Natural killer cell (primary cell): ENCODE data around the gene LIN7B. TPM values are rescaled to one million over a fixed set of nuclear protein-coding genes. Genes with fewer than 3 reads are reported as not detected.

Experiments used
- ATAC-seq, 3 donors: fragments of 150-1000 bp in 2 of 3; fragments of 200-7000 bp in 1 of 3; cut with Tn5 transposase; 1 replicate in 1 of 3; 2 replicates in 2 of 3; pipeline ENCODE4 v1.10.0; 2021; ENCODE audit warnings: mild to moderate bottlenecking in 2 of 3, moderate library complexity in 2 of 3
- DNase-seq, 2 donors: peaks; one replicate each; pipeline versions ENCODE4 v3.0.0 to v3.0.0-alpha.2; 2013 to 2021; ENCODE audit warnings: mixed read lengths in 1 of 2
- H3K27ac ChIP-seq: one replicate; pipeline ENCODE4 v1.5.1; 2013; ENCODE audit warnings: mild to moderate bottlenecking, low read length
- H3K27me3 ChIP-seq: one replicate; pipeline ENCODE4 v1.6.1; 2013; ENCODE audit warnings: low read length; ENCODE audit not compliant: control insufficient read depth, insufficient read depth
- H3K36me3 ChIP-seq: one replicate; pipeline ENCODE4 v1.6.1; 2013; ENCODE audit warnings: low read length; ENCODE audit not compliant: control insufficient read depth, insufficient read depth
- H3K4me1 ChIP-seq: one replicate; pipeline ENCODE4 v1.6.1; 2013; ENCODE audit warnings: low read length; ENCODE audit not compliant: control insufficient read depth, insufficient read depth
- H3K4me3 ChIP-seq: one replicate; pipeline ENCODE4 v1.5.1; 2013; ENCODE audit warnings: low read length
- H3K9me3 ChIP-seq: one replicate; pipeline ENCODE4 v1.6.1; 2013; ENCODE audit warnings: low read length; ENCODE audit not compliant: control insufficient read depth, insufficient read depth
- H3K27ac Mint-ChIP-seq, 2 donors: one replicate each; pipeline ENCODE4 v1.8.0; 2022; ENCODE audit warnings: mild to moderate bottlenecking in 2 of 2, mixed read lengths in 2 of 2, moderate library complexity in 1 of 2
- H3K27me3 Mint-ChIP-seq, 2 donors: one replicate each; pipeline ENCODE4 v1.8.0; 2022; ENCODE audit warnings: low read depth in 2 of 2, mixed read lengths in 2 of 2
- H3K36me3 Mint-ChIP-seq: one replicate; pipeline ENCODE4 v1.8.0; 2022; ENCODE audit warnings: mixed read lengths
- H3K4me1 Mint-ChIP-seq, 2 donors: one replicate each; pipeline ENCODE4 v1.8.0; 2022; ENCODE audit warnings: mixed read lengths in 2 of 2
- H3K4me3 Mint-ChIP-seq: one replicate; pipeline ENCODE4 v1.8.0; 2022; ENCODE audit warnings: mild to moderate bottlenecking, moderate library complexity, mixed read lengths
- H3K9me3 Mint-ChIP-seq, 2 donors: one replicate each; pipeline ENCODE4 v1.8.0; 2022; ENCODE audit warnings: mixed read lengths in 2 of 2
- WGBS: methylation state at CpG from one replicate; pipeline ENCODE4 v1.1.7; 2013; ENCODE audit warnings: missing lambda C conversion rate; ENCODE audit not compliant: insufficient coverage; 5-methylcytosine and 5-hydroxymethylcytosine counted together
- intact Hi-C: fragments of 100-400 bp; cut with micrococcal nuclease; formaldehyde crosslinking; loops from one replicate; pipeline ENCODE4 v1.14.2; 2022
- total RNA-seq, 4 donors: library from RNA; stranded (reverse); fragments of 120-200 nt in 1 of 4; gene quantifications; one replicate each; pipeline versions ENCODE4 v1.2.3 to v1.2.4, GENCODE V29; 2013 to 2022
- TF ChIP-seq, protein P1 (sequence below): fragments of 200-600 bp; IDR thresholded peaks from one replicate; pipeline ENCODE4 v1.8.0; 2022; ENCODE audit warnings: antibody characterized with exemption

The LIN7B gene
- total RNA-seq, 3 donors from 2014 or later (not counting 1 experiment from before 2014, with no cell fraction given), result 6.2 to 8.8 (median 6.5) TPM

DNA sequence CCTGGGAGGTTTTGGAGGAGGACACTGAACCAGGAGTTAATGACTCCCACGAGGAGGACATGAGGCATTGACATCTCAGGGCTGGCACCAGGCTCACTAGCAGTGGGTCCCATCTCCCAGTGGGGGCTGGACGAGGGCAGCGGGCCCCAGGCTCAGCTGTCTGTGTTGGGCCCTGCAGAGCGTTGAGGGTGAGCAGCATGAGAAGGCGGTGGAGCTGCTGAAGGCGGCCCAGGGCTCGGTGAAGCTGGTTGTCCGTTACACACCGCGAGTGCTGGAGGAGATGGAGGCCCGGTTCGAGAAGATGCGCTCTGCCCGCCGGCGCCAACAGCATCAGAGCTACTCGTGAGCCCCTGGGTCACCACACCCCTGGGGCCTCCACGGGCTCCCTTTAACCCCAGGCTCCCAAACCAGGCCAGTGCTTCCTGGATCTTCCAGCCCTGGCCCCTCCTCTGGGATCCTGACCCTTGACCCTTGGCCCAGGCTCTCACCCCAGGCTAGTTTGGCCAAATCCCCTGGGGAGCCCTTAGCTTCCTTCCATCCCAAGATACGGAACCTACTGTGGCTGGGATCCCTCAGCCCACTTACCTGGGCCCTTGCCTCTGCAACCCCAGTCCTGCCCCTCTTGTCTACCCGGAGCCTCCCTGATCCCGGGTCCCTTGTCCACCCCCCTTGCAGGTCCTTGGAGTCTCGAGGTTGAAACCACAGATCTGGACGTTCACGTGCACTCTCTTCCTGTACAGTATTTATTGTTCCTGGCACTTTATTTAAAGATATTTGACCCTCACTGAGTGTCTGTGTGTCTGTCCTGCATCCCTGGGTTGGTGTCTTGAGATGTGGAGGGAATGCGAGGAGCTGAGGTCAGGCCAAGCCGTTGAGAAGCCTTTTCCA is 3.8 kb downstream of the LIN7B start:
- Mint-ChIP-seq H3K36me3 (no peaks in the 10 kb centered on the region), H3K4me1 (peaks cover 24 to 60% of the 10 kb centered on the region in 2 donors), H3K4me3 (peak overlapping the region; percentile 88), H3K9me3 (no peaks in the 10 kb centered on the region), H3K27me3 (peaks cover 0 to 8% of the 10 kb centered on the region in 2 donors), H3K27ac (peak overlapping the region; percentile 93 to 96)
- H3K9me3 ChIP-seq, result no peaks in the 10 kb centered on the region
- H3K27ac ChIP-seq, result peak overlapping the region; percentile 96
- intact Hi-C loops, result no loop called here
- peaks cover 39% of the 10 kb centered on the region for H3K4me1 ChIP-seq
- ATAC-seq (no peak), DNase-seq (peak in 1 of 2 donors; percentile 30)
- TF ChIP-seq, protein P1, sequence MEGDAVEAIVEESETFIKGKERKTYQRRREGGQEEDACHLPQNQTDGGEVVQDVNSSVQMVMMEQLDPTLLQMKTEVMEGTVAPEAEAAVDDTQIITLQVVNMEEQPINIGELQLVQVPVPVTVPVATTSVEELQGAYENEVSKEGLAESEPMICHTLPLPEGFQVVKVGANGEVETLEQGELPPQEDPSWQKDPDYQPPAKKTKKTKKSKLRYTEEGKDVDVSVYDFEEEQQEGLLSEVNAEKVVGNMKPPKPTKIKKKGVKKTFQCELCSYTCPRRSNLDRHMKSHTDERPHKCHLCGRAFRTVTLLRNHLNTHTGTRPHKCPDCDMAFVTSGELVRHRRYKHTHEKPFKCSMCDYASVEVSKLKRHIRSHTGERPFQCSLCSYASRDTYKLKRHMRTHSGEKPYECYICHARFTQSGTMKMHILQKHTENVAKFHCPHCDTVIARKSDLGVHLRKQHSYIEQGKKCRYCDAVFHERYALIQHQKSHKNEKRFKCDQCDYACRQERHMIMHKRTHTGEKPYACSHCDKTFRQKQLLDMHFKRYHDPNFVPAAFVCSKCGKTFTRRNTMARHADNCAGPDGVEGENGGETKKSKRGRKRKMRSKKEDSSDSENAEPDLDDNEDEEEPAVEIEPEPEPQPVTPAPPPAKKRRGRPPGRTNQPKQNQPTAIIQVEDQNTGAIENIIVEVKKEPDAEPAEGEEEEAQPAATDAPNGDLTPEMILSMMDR, result no peak
- 72% methylated on average over 26 of the region's 26 CpGs for WGBS
- peak overlapping the region; percentile 51 for H3K4me3 ChIP-seq
- no peaks in the 10 kb centered on the region for H3K27me3 ChIP-seq
- H3K36me3 ChIP-seq, result no peaks in the 10 kb centered on the region

DNA sequence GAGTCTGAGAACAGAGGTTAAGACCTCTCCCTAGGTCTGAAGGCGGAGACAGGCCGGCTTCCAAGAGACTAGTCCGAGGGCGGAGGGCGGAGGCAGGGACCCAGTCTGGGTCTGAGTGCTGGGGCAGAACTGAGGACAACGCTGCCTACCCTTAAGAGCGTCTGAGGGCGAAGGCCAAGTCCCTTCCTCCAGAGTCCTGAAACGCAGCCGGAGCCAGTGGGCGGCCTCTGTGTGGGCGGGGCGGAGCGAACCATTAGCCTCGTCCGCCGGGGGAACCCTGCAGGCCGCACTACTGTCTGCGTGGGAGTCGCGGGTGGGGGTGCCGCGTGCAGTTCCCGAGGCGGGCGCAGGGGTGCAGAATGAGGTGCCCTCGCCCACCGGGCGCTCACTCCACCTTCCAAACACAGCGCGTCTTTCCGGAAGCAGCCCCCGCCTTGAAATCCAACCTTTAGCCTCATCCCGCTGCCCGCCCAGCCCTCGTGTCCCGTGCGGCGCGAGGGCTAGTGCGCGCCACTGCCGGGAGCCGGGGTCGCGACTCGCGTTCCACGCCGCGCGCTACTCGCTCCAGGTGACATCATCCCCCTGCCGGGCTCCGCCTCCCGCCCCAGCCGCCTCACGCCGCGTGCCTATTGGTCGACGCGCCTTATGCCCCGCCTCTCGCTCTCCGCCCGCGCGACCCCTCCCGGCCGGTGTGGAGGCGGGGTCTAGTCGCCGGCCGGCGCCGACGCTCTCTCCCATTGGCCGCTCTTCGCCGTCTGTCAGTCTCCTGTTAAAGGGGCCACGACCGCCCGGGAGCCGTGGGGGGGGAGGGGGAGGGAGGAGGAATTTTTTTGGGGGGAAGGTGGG is 4.6 kb downstream of the LIN7B start, which contains the start of gene C19orf73:
Gene C19orf73, minus strand, starts transcription at position 579 of the 846 bp plus-strand sequence. Its CDS starts 121 bp downstream, at position 458.
- under 1% methylated on average over 85 of the region's 85 CpGs for WGBS
- H3K9me3 Mint-ChIP-seq, result no peaks in the 10 kb centered on the region

DNA sequence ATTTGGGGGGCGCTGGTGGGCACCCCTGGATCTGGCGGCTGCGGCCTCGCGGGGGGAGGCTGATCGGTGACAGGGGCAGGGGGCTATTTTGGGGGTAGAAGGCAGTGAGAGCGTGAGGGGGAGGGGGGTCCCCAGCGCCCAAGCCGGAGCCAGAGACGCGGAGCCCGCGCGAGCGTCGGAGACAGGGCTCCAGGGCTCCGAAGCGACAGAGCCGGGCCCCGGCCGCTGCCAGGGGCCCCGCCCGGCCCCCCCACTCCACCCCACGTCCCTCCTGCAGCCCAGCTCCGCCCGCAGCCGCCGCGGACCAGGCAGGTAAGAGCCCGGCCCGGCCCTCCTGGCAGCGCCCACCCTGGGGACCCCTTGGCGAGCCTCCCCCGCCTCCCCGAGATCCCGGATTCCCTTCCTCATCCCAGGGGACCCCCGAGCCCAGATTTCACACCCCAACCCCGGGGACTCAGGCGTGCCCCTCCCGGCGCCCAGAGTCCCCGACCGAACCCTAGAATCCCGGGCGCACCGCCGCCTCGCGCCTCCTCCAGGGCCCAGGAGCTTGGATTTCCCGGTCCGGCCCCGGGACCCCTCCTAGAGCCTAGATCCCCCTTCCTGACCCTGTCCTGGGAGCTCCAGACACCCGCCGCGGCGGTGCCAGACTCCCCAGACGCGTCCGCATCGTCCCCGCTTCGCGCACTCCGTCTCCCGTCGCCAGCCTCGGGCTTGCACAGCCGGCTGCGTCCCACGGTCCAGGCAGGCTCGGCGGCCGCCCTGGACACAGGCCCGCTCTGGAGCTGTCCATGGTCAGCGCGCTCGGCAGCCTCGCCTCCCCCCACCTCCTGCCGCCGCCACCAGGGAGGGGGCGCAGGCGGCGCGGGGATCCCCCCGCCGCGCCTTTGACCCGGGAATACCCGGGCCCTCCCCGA is 5.5 kb downstream of the LIN7B start, which contains the start of gene PPFIA3:
Gene PPFIA3, plus strand, starts transcription at position 134 of the 914 bp plus-strand sequence. CDS start 8,330 bp downstream, outside the sequence.
- H3K36me3 Mint-ChIP-seq, result no peaks in the 10 kb centered on the region
- Histone ChIP-seq H3K27me3 (no peaks in the 10 kb centered on the region), H3K9me3 (no peaks in the 10 kb centered on the region), H3K4me3 (peak within 1 kb of the TSS; percentile 59), H3K4me1 (peaks cover 28% of the 10 kb centered on the region), H3K36me3 (no peaks in the 10 kb centered on the region), H3K27ac (peak within 1 kb of the TSS; percentile 96)
- under 1% methylated on average over 87 of the region's 90 CpGs for WGBS
- peaks cover 0 to 8% of the 10 kb centered on the region in 2 donors for H3K27me3 Mint-ChIP-seq
- peak within 1 kb of the TSS; percentile 93 to 96 for H3K27ac Mint-ChIP-seq
- H3K4me1 Mint-ChIP-seq, result peaks cover 17 to 51% of the 10 kb centered on the region in 2 donors
- DNase-seq (peak in 1 of 2 donors; percentile 61), ATAC-seq (no peak)
- H3K9me3 Mint-ChIP-seq, result no peaks in the 10 kb centered on the region
- intact Hi-C loops, result loop anchor here (1.0 kb wide), 1 partner anchor 9 kb away; no protein-coding TSS in a partner anchor
- H3K4me3 Mint-ChIP-seq, result peak within 1 kb of the TSS; percentile 88
- TF ChIP-seq, protein P1, result no peak

More for the DNA sequence above, 4.6 kb downstream of the LIN7B start, which contains the start of gene C19orf73:
- Mint-ChIP-seq H3K27ac (peak within 1 kb of the TSS; percentile 93 to 96), H3K36me3 (no peaks in the 10 kb centered on the region), H3K4me1 (peaks cover 20 to 56% of the 10 kb centered on the region in 2 donors), H3K27me3 (peaks cover 0 to 8% of the 10 kb centered on the region in 2 donors), H3K4me3 (peak within 1 kb of the TSS; percentile 88)
- DNase-seq, result peak; percentile 97 to 98
- peak within 1 kb of the TSS; percentile 96 for H3K27ac ChIP-seq
- no peaks in the 10 kb centered on the region for H3K36me3 ChIP-seq
- TF ChIP-seq, protein P1, result peak; percentile 19
- peak within 1 kb of the TSS; percentile 59 for H3K4me3 ChIP-seq
- intact Hi-C loops, result loop anchor here (1.0 kb wide), 1 partner anchor 10 kb away; no protein-coding TSS in a partner anchor
- no peaks in the 10 kb centered on the region for H3K27me3 ChIP-seq
- no peaks in the 10 kb centered on the region for H3K9me3 ChIP-seq
- H3K4me1 ChIP-seq, result peaks cover 32% of the 10 kb centered on the region
- ATAC-seq, result peak; percentile 82 to 92 (median 82)
